OCI-LY7 (cell line): ENCODE measurements around the gene FAM89B. TPM values are rescaled to one million over a fixed set of nuclear protein-coding genes. Genes with fewer than 3 reads are reported as not detected.
A peak's percentile ranks its signal among the peaks of the same experiment; 100 is the strongest.

Experiments
- BruUV-seq: library from RNA; stranded (reverse); fragments of 400-500 nt; replicated peaks from 2 replicates; lab custom pipeline; 2021; lab: Mats Ljungman, UMichigan
- CTCF ChIA-PET: fragments of 300-600 bp; sonication (Branson Sonifier 250); formaldehyde crosslinking; loops from one replicate; lab custom pipeline; 2022; ENCODE audit warnings: antibody characterized with exemption; ENCODE audit not compliant: unreplicated experiment; lab: Charles Lee
- POLR2A ChIA-PET: fragments of 300-600 bp; sonication (Branson Sonifier 250); formaldehyde crosslinking; loops from one replicate; lab custom pipeline; 2022; ENCODE audit warnings: antibody characterized with exemption; lab: Charles Lee
- DNase-seq: peaks from one replicate; pipeline ENCODE4 v3.0.0-alpha.2; 2015; ENCODE audit warnings: low spot score
- H2AFZ ChIP-seq: fragments of 200-600 bp; sonication (generic), shearing (Covaris generic); 2 replicates; pipeline ENCODE4 v1.6.1; 2014; ENCODE audit warnings: mild to moderate bottlenecking, antibody characterized with exemption, low read length, moderate library complexity
- H3K27ac ChIP-seq: fragments of 200-600 bp; sonication (generic); 2 replicates; pipeline ENCODE4 v1.5.1; 2014; ENCODE audit warnings: mixed run types, low read depth, mild to moderate bottlenecking, moderate library complexity, low read length, inconsistent platforms; ENCODE audit not compliant: poor library complexity, severe bottlenecking
- H3K36me3 ChIP-seq: fragments of 200-600 bp; sonication (generic); 2 replicates; pipeline ENCODE4 v1.6.1; 2014; ENCODE audit warnings: mild to moderate bottlenecking, antibody characterized with exemption, low read length, moderate library complexity, mixed read lengths; ENCODE audit not compliant: insufficient read depth
- H3K4me1 ChIP-seq: fragments of 200-600 bp; sonication (generic); 2 replicates; pipeline ENCODE4 v1.5.1; 2014; ENCODE audit warnings: mild to moderate bottlenecking, low read length; ENCODE audit not compliant: insufficient read depth, poor library complexity, severe bottlenecking
- H3K4me2 ChIP-seq: fragments of 200-600 bp; sonication (generic); 2 replicates; pipeline ENCODE4 v1.6.1; 2014; ENCODE audit warnings: mild to moderate bottlenecking, low read length
- H3K4me3 ChIP-seq: fragments of 200-600 bp; sonication (generic); 2 replicates; pipeline ENCODE4 v1.5.1; 2014; ENCODE audit warnings: mild to moderate bottlenecking, low read depth, low read length; ENCODE audit not compliant: poor library complexity, severe bottlenecking
- H3K79me2 ChIP-seq: fragments of 200-600 bp; sonication (generic); 2 replicates; pipeline ENCODE4 v1.6.1; 2016; ENCODE audit warnings: low read depth, mild to moderate bottlenecking, low read length, moderate library complexity, mixed read lengths; ENCODE audit not compliant: insufficient read depth
- H3K9me2 ChIP-seq: fragments of 200-600 bp; sonication (generic); 2 replicates; pipeline ENCODE4 v1.6.1; 2016; ENCODE audit warnings: mild to moderate bottlenecking, low read length, mixed read lengths; ENCODE audit not compliant: insufficient read depth
- H3K9me3 ChIP-seq: fragments of 200-600 bp; sonication (generic); 2 replicates; pipeline ENCODE4 v1.6.1; 2014; ENCODE audit warnings: mild to moderate bottlenecking, mixed run types, low read length, mixed read lengths
- H4K20me1 ChIP-seq: fragments of 200-600 bp; sonication (generic); 2 replicates; pipeline ENCODE4 v1.6.1; 2014; ENCODE audit warnings: mild to moderate bottlenecking, antibody characterized with exemption, low read length, moderate library complexity, mixed read lengths; ENCODE audit not compliant: insufficient read depth
- EZH2phosphoT487 ChIP-seq: fragments of 200-600 bp; sonication (generic); IDR thresholded peaks from 2 replicates; pipeline ENCODE4 v1.6.1; 2018; ENCODE audit warnings: low read depth, borderline replicate concordance, mild to moderate bottlenecking, mixed run types, antibody characterized with exemption, low read length, moderate library complexity, mixed read lengths
- intact Hi-C: fragments of 100-400 bp; cut with micrococcal nuclease; formaldehyde crosslinking; loops from one replicate; pipeline ENCODE4 v1.10.0; 2022; ENCODE audit not compliant: unreplicated experiment
- total RNA-seq, 2 experiments: library from RNA; depleted of rRNA in 1 of 2; stranded (reverse); fragments of >200 nt in 1 of 2; shearing (Covaris generic) in 1 of 2; gene quantifications; 2 replicates each; pipeline ENCODE4 v1.2.3, GENCODE V29; 2014 to 2022
- TF ChIP-seq, protein P1 (sequence below): fragments of 200-600 bp; sonication (generic); conservative IDR thresholded peaks from 2 replicates; pipeline ENCODE4 v1.5.1; 2014; ENCODE audit warnings: mild to moderate bottlenecking, antibody characterized with exemption, low read length, moderate library complexity, mixed read lengths

FAM89B gene
- total RNA-seq, 2 experiments from 2014 or later, result 17.9 to 26.4 TPM

- peak overlapping the region; percentile 61 for H3K27ac ChIP-seq
- H3K4me1 ChIP-seq, result peaks cover 20% of the 10 kb centered on the region
- no peaks in the 10 kb centered on the region for H3K9me2 ChIP-seq
- peak overlapping the region; percentile 48; the same call in 1 of the 2 replicates for H2AFZ ChIP-seq
- TF ChIP-seq, protein P1, sequence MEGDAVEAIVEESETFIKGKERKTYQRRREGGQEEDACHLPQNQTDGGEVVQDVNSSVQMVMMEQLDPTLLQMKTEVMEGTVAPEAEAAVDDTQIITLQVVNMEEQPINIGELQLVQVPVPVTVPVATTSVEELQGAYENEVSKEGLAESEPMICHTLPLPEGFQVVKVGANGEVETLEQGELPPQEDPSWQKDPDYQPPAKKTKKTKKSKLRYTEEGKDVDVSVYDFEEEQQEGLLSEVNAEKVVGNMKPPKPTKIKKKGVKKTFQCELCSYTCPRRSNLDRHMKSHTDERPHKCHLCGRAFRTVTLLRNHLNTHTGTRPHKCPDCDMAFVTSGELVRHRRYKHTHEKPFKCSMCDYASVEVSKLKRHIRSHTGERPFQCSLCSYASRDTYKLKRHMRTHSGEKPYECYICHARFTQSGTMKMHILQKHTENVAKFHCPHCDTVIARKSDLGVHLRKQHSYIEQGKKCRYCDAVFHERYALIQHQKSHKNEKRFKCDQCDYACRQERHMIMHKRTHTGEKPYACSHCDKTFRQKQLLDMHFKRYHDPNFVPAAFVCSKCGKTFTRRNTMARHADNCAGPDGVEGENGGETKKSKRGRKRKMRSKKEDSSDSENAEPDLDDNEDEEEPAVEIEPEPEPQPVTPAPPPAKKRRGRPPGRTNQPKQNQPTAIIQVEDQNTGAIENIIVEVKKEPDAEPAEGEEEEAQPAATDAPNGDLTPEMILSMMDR, result peak; percentile 72
- TF ChIP-seq EZH2phosphoT487, result no peak
- intact Hi-C loops, result loop anchor here (1.0 to 2.0 kb wide), 4 partner anchors 12 to 75 kb away; partner anchors contain the start of genes MAP3K11, PCNX3 and ZNRD2
- no TSS peak for BruUV-seq
- DNase-seq, result peak; percentile 36
- H3K9me3 ChIP-seq, result no peaks in the 10 kb centered on the region
- peak overlapping the region; percentile 71 for H3K4me3 ChIP-seq
- H3K4me2 ChIP-seq, result peak overlapping the region; percentile 85
- H3K36me3 ChIP-seq, result peaks cover 11% of the 10 kb centered on the region; the same call in 1 of the 2 replicates
- H3K79me2 ChIP-seq, result no peaks in the 10 kb centered on the region
- POLR2A ChIA-PET, result interaction anchor here (0.6 to 0.9 kb wide), 3 partner anchors 16 to 122 kb away, joined by 3 to 6 read pairs (median 3); no protein-coding TSS in a partner anchor
- no peaks in the 10 kb centered on the region for H4K20me1 ChIP-seq
- CTCF ChIA-PET, result interaction anchor here (0.5 kb wide), 2 partner anchors 15 to 264 kb away, joined by 3 to 4 read pairs; partner anchors contain the start of gene SCYL1
Measured at GRCh38 chr11:65539744-65540289, 32.5 kb upstream of the FAM89B start.

DNA sequence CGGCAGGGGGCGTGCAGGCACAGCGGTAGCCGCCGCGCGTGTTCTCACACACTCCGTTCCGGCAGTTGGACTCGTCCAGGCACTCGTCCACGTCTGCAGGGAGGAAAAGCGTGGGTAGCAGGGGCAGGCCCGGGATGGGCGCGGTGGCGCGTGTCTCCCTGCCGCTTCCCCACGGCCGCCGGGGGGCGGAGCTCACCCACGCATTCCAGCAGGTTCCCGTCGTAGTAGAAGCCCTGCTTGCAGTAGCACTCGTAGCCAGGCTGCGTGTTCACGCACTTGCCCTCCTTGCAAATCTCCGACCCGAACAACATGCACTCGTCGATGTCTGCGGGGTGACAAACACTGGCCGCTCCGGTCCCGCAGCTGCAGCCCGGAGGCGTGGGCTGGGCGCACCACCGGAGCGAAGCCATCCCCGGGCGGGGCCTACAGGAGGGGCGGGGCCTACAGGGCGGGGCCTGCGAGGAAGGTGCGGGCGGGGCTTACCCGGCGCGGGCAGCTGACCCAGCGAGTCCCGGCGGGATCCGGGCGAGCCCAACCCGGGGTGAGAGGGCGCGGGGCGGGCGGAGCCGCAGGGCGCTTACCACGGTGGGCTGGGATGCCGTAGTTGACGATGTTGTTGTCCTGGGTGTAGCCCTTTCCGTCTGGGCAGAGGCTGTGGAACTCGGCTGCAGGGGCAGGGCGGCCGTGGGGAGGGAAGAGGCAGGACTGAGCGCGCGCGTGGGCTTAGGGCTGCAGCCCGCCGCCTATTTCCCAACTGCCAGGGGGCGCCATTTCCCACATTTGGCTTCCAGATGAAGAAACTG, 31.8 kb upstream of the FAM89B start:
- Histone ChIP-seq H3K4me2 (peak overlapping the region; percentile 85), H2AFZ (peak overlapping the region; percentile 48; the same call in 1 of the 2 replicates), H3K4me3 (peak overlapping the region; percentile 71), H4K20me1 (no peaks in the 10 kb centered on the region), H3K79me2 (no peaks in the 10 kb centered on the region), H3K36me3 (peaks cover 11% of the 10 kb centered on the region; the same call in 1 of the 2 replicates), H3K9me2 (no peaks in the 10 kb centered on the region), H3K27ac (peak overlapping the region; percentile 61), H3K9me3 (no peaks in the 10 kb centered on the region), H3K4me1 (peaks cover 23% of the 10 kb centered on the region)
- ChIA-PET CTCF (interaction anchor here (0.9 to 1.2 kb wide), 2 partner anchors 31 to 48 kb away, joined by 3 to 5 read pairs; no protein-coding TSS in a partner anchor), POLR2A (interaction anchor here (0.6 to 1.7 kb wide), 3 partner anchors 15 to 123 kb away, joined by 3 to 6 read pairs (median 4); no protein-coding TSS in a partner anchor)
- DNase-seq, result peak; percentile 92
- no TSS peak for BruUV-seq
- intact Hi-C loops, result loop anchor here (1.0 to 2.0 kb wide), 5 partner anchors 12 to 74 kb away; partner anchors contain the start of genes MAP3K11, PCNX3 and ZNRD2
- no peak for TF ChIP-seq EZH2phosphoT487
- TF ChIP-seq, protein P1, result peak; percentile 90
